ENCODE data around the gene CFD.

DNA sequence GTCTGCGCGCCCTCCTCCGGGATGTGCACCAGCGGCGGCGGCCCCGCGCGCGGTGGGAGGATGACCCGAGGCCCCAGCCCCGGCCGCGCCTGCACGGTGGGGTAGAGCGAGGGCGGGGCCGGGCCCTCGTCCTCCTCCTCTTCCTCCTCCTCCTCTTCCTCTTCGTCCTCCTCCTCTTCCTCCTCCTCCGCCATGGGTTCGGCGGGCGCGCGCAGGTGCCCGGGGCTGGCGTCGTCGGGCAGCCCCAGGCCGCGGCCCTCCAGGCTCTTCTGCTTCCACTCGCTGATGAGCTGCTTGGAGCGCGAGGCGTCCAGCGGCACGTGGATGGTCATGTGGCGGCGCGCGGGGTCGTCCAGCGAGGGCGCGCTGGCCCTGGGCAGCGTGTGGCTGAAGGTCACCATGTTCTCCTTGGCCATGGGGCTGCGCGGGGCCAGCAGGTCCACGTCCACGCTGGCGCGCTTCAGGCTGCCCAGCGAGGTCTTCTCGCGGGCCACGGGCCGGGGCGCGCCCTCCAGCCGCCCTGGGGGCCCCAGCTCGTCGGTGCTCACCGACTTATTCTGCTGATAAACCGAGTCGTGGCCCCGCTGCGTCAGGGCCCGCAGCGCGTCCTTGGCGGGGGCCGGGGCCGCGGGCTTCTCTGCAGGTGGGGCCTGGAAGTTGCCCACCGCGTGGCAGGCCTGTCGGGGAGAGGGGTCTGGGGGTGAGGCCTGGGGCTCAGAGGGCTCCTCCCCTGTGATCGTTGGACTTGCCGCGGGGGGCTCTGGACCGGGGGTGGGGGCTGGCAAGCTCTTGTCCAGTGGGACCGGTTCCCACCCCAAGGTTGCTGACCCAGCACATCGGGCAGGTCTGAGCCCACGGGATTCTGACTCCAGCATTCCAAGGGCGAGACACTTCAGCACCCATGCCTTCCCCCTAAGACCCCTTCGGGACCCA lies 46.0 kb upstream of the CFD start:
- TF ChIP-seq, protein P1, sequence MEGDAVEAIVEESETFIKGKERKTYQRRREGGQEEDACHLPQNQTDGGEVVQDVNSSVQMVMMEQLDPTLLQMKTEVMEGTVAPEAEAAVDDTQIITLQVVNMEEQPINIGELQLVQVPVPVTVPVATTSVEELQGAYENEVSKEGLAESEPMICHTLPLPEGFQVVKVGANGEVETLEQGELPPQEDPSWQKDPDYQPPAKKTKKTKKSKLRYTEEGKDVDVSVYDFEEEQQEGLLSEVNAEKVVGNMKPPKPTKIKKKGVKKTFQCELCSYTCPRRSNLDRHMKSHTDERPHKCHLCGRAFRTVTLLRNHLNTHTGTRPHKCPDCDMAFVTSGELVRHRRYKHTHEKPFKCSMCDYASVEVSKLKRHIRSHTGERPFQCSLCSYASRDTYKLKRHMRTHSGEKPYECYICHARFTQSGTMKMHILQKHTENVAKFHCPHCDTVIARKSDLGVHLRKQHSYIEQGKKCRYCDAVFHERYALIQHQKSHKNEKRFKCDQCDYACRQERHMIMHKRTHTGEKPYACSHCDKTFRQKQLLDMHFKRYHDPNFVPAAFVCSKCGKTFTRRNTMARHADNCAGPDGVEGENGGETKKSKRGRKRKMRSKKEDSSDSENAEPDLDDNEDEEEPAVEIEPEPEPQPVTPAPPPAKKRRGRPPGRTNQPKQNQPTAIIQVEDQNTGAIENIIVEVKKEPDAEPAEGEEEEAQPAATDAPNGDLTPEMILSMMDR (IDR thresholded peaks at IDR 0.05) = no peak
- no peak for TF ChIP-seq POLR2A (IDR thresholded peaks at IDR 0.05)
